GM10266 (cell line): Measurements from ENCODE around the gene ROBO1.

Experiments
- DNase-seq: peaks from one replicate; pipeline ENCODE4 v3.0.0; 2012; ENCODE audit errors: extremely low spot score
- TF ChIP-seq, protein P1 (sequence below): IDR thresholded peaks from 2 replicates; pipeline ENCODE4 v1.5.1; 2012; ENCODE audit warnings: mild to moderate bottlenecking, low read depth; ENCODE audit not compliant: control insufficient read depth, insufficient read depth; ENCODE audit errors: missing control alignments

Gene ROBO1

DNA sequence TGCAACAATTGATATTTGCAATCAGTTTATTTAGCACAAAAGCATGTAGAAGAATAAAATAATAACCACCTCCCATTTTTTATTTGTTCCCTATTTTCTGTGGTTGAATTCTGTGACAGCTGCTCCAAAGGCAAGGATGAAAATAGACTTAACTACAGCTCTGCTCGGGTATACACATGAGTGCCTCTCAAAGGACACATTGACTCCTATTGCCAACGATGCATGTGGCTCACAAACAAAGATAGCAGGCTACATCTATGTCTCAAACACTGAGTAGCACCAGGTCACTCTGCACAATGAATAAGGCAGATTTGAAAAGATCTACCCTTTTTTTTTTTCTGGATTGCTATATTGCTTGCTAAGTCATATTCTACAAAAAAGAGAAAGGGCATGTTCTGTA, 612.9 kb downstream of the ROBO1 start:
- TF ChIP-seq, protein P1, sequence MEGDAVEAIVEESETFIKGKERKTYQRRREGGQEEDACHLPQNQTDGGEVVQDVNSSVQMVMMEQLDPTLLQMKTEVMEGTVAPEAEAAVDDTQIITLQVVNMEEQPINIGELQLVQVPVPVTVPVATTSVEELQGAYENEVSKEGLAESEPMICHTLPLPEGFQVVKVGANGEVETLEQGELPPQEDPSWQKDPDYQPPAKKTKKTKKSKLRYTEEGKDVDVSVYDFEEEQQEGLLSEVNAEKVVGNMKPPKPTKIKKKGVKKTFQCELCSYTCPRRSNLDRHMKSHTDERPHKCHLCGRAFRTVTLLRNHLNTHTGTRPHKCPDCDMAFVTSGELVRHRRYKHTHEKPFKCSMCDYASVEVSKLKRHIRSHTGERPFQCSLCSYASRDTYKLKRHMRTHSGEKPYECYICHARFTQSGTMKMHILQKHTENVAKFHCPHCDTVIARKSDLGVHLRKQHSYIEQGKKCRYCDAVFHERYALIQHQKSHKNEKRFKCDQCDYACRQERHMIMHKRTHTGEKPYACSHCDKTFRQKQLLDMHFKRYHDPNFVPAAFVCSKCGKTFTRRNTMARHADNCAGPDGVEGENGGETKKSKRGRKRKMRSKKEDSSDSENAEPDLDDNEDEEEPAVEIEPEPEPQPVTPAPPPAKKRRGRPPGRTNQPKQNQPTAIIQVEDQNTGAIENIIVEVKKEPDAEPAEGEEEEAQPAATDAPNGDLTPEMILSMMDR = no peak
- DNase-seq = no peak

DNA sequence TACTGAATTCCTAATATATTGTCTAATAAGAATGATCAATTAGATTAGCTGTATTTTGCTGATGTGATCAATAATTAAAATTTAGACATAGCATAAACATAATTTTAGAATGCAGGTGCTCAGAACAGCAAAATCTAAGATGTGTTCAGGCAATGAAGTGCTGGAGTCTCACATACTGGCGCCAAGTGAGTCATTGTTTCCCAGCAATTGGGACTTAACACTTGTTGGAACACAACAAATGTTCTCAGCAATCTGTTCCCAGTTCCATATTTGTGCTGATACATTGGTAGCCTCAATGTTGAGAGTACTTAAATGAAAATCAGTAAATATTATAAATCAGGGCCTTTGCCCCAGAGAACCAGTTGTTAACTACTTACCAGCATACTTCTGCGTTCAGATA, 619.0 kb downstream of the ROBO1 start:
- TF ChIP-seq, protein P1 = no peak
- DNase-seq = no peak

DNA sequence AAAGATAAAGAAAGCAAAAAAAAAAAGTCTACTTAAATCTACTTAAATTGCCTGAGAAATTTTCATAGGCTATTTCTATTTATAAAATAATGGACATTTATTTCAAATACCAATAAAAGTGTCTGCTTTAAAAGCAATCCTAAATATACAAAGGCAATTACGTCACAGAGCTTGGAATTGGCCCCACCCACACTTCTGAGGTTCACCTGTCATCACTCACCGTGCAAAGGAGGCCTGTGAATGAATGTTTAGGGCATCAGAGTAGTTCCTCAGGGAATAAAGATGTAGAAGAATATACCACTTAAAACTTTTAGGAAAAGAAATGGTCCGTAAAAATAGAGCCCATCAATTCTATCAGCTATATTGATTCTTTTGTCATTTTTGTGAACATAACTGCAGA, 621.8 kb downstream of the ROBO1 start:
- DNase-seq = no peak
- TF ChIP-seq, protein P1 = no peak

DNA sequence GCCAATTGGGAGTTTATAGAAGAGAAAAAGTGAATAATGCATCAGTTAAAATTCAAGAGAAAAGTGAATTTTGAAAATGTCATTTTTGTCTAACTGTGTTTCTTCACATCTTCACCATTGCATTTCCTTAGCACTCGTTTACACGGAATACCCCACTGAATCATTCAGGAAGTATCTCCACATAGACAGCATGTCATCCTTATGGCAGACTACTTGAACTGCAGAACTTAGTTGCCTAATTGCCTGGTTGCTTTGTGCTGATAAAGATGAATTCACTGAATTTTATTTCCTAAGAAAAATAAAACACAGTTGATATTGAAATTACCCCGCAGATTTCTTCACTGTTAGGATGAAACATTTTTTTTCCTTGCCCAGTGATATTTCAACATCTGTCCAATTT, 627.1 kb downstream of the ROBO1 start:
- no peak for DNase-seq
- TF ChIP-seq, protein P1 = no peak

DNA sequence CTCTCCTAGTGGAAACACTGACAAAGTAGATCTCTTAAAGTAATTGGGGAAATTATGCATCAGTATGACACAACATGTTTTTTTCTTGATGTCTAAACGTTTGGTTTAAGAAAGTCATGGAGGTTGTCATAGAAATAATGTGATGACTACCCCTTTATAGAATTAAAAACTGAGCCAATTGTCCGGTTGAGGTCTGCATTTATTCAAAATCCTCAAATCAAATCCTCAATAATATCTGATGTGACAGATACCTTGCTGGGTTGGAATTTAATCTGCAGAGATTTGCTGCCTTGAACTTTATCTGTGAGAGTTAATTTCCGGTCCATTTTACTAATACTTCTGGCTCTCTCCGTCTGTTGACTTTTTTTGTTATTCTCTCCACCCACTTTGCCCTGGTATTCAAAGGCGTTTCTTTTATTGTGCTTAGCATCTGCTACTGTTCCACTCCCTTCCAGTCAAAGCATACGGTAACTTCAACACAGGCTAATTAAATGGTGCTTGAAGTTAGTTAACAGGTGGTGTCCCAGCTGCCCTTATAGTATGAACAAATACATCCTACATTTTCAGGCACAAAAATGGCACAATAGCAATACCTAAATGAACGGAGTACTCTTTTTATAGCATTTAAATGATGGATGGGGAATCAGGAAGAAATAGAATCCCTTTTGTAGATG, 628.3 kb downstream of the ROBO1 start:
- TF ChIP-seq, protein P1 = no peak
- no peak for DNase-seq

DNA sequence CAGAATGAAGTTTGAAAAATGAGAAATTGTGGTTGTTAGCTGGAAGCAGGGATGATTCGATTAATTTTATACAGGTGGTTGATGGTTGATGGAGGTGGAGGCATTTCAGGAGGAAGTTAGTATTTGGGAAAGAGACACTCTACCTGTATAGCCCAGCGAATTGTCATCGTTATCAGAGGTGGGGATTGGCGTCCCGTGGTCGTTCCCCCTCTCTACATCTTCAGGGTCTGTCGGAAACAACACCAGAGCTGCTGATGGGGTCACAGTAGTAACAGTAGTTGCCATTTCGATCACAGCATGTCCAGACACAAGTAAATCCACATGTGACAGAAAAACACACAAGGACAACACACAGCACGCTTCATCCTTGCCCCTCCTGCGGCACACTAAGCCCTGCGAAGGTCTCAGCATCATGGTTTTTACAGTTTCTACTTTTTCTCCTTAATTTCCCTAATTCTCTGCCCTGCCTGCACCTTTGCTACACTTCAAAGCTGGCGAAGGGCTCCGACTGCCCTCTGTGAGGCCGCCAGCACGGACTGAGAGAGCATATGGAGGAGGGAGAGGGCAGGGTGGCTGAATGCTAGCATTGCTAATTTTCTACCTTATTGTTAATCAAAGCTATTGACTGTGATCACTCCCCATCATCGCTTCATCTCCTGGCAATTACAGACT, 642.3 kb downstream of the ROBO1 start:
- TF ChIP-seq, protein P1 = no peak

DNA sequence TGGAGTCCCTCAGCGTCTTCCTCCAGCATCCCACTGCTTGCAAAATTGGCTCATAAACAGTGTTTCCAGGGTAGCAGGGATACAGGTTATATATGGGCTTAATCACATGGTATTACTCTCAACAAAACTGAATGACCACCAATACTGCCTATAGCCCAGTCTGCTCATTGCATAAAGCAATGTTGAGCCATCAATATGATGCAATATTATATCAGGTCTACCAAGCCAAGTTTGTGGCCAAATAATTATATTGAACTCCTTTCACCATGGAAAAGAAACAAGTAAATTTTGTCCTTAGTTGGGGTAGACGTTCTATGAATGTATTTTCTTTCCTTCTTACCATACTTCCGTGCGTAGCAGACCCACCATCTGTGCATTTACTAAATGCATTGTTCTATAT, 652.3 kb downstream of the ROBO1 start:
- DNase-seq = no peak
- TF ChIP-seq, protein P1 = no peak

More for the DNA sequence above, 642.3 kb downstream of the ROBO1 start:
- no peak for DNase-seq
